Neural cell (in vitro differentiated cells): ENCODE results near the gene NR1H2. TPM values are rescaled to one million over a fixed set of nuclear protein-coding genes. Genes with fewer than 3 reads are reported as not detected.

Experiments used
- H2AFZ ChIP-seq: fragments of 200-600, 300-800 bp; sonication (generic), shearing (Covaris generic); 2 replicates; pipeline ENCODE4 v1.6.0; 2014; ENCODE audit warnings: low read depth, mild to moderate bottlenecking, antibody characterized with exemption, low read length, moderate library complexity
- H3F3A ChIP-seq: fragments of 200-600 bp; shearing (Covaris generic); 2 replicates; pipeline ENCODE4 v1.6.1; 2016; ENCODE audit warnings: mild to moderate bottlenecking, moderate library complexity, mixed read lengths, antibody characterized with exemption, low read length; ENCODE audit not compliant: insufficient read depth, poor library complexity, severe bottlenecking
- H3K27ac ChIP-seq: fragments of 200-600, 300-800 bp; sonication (generic), shearing (Covaris generic); 2 replicates; pipeline ENCODE4 v1.5.1; 2014; ENCODE audit warnings: mild to moderate bottlenecking, low read length, moderate library complexity
- H3K27me3 ChIP-seq: fragments of 300-800, 200-600 bp; sonication (generic), shearing (Covaris generic); 2 replicates; pipeline ENCODE4 v1.6.0; 2014; ENCODE audit warnings: mild to moderate bottlenecking, low read depth, low read length, moderate library complexity; ENCODE audit not compliant: insufficient read depth
- H3K36me3 ChIP-seq: fragments of 300-800, 200-600 bp; sonication (generic), shearing (Covaris generic); 2 replicates; pipeline ENCODE4 v1.5.1; 2014; ENCODE audit warnings: mild to moderate bottlenecking, antibody characterized with exemption, low read length, moderate library complexity; ENCODE audit not compliant: insufficient read depth
- H3K4me2 ChIP-seq: fragments of 300-800, 200-600 bp; sonication (generic), shearing (Covaris generic); 2 replicates; pipeline ENCODE4 v1.6.0; 2014; ENCODE audit warnings: mild to moderate bottlenecking, low read length
- H3K4me3 ChIP-seq: fragments of 300-800, 200-600 bp; sonication (generic), shearing (Covaris generic); 2 replicates; pipeline ENCODE4 v1.5.1; 2014; ENCODE audit warnings: mild to moderate bottlenecking, low read length, moderate library complexity
- H3K79me2 ChIP-seq: fragments of 200-600 bp; shearing (Covaris generic); replicated peaks from 2 replicates; pipeline ENCODE4 v1.6.0; 2014; ENCODE audit warnings: mild to moderate bottlenecking, low read length, moderate library complexity; ENCODE audit not compliant: insufficient read depth
- H3K9ac ChIP-seq: fragments of 300-800, 200-600 bp; sonication (generic), shearing (Covaris generic); 2 replicates; pipeline ENCODE4 v1.6.1; 2016; ENCODE audit warnings: mild to moderate bottlenecking, low read length, mixed read lengths
- H3K9me2 ChIP-seq: fragments of 200-600 bp; shearing (Covaris generic); 2 replicates; pipeline ENCODE4 v1.6.1; 2016; ENCODE audit warnings: mild to moderate bottlenecking, low read length, mixed read lengths; ENCODE audit not compliant: insufficient read depth
- H3K9me3 ChIP-seq: fragments of 200-600, 300-800 bp; sonication (generic), shearing (Covaris generic); 2 replicates; pipeline ENCODE4 v1.6.1; 2016; ENCODE audit warnings: mild to moderate bottlenecking, mixed run types, low read length, moderate library complexity, mixed read lengths
- H4K20me1 ChIP-seq: fragments of 200-600 bp; shearing (Covaris generic); 2 replicates; pipeline ENCODE4 v1.6.1; 2016; ENCODE audit warnings: mild to moderate bottlenecking, mixed run types; ENCODE audit not compliant: insufficient read depth
- CTCF ChIP-seq: fragments of 450-650 bp; IDR thresholded peaks from 2 replicates; pipeline ENCODE4 v1.5.1; 2014; ENCODE audit warnings: antibody characterized with exemption, mild to moderate bottlenecking, moderate library complexity; ENCODE audit not compliant: poor library complexity, severe bottlenecking
- EP300 ChIP-seq: fragments of 450-650 bp; conservative IDR thresholded peaks from 2 replicates; pipeline ENCODE4 v1.6.1; 2014; ENCODE audit warnings: antibody characterized with exemption, mild to moderate bottlenecking, moderate library complexity; ENCODE audit not compliant: poor library complexity, severe bottlenecking
- EZH2 ChIP-seq: fragments of 200-600, 300-800 bp; shearing (Covaris generic), sonication (generic); IDR thresholded peaks from 2 replicates; pipeline ENCODE4 v1.6.1; 2014; ENCODE audit warnings: antibody characterized with exemption, low read length, borderline replicate concordance, mild to moderate bottlenecking; ENCODE audit not compliant: insufficient read depth, poor library complexity, severe bottlenecking
- MXI1 ChIP-seq: fragments of 450-650 bp; conservative IDR thresholded peaks from 2 replicates; pipeline ENCODE4 v1.6.1; 2014; ENCODE audit warnings: antibody characterized with exemption, mild to moderate bottlenecking; ENCODE audit not compliant: poor library complexity, severe bottlenecking
- POLR2AphosphoS5 ChIP-seq: IDR thresholded peaks from 2 replicates; pipeline ENCODE4 v1.6.1; 2012
- REST ChIP-seq: IDR thresholded peaks from 2 replicates; pipeline ENCODE4 v1.6.1; 2012; ENCODE audit warnings: borderline replicate concordance
- SMC3 ChIP-seq: fragments of 450-650 bp; conservative IDR thresholded peaks from 2 replicates; pipeline ENCODE4 v1.6.1; 2014; ENCODE audit warnings: antibody characterized with exemption, mild to moderate bottlenecking, moderate library complexity; ENCODE audit not compliant: poor library complexity
- TAF1 ChIP-seq: IDR thresholded peaks from 2 replicates; pipeline ENCODE4 v1.6.1; 2012; ENCODE audit warnings: low read depth
- polyA plus RNA-seq: library from polyadenylated mRNA; depleted of rRNA; stranded (reverse); fragments of >200 nt; gene quantifications from 2 replicates; pipeline ENCODE4 v1.2.3, GENCODE V29; 2014

The NR1H2 gene
- polyA plus RNA-seq, 1 donor from 2014 or later: 18.5 TPM

GRCh38 chr19:50419580-50420035 is 43.4 kb downstream of the NR1H2 start:
- TF ChIP-seq POLR2AphosphoS5 (no peak), SMC3 (no peak), MXI1 (no peak), EP300 (no peak), CTCF (no peak), TAF1 (no peak), REST (no peak), EZH2 (no peak)
- Histone ChIP-seq H2AFZ (no peak overlapping the region), H3K9me3 (no peaks in the 10 kb centered on the region), H3K36me3 (no peaks in the 10 kb centered on the region), H3K27ac (no peak overlapping the region), H3K9ac (no peak overlapping the region), H4K20me1 (no peaks in the 10 kb centered on the region), H3K27me3 (peaks cover 14% of the 10 kb centered on the region), H3F3A (no peaks in the 10 kb centered on the region), H3K4me2 (no peak overlapping the region), H3K9me2 (no peaks in the 10 kb centered on the region), H3K79me2 (no peaks in the 10 kb centered on the region), H3K4me3 (no peak overlapping the region)

GRCh38 chr19:50420127-50420526 is 43.9 kb downstream of the NR1H2 start:
- Histone ChIP-seq H3K9me3 (no peaks in the 10 kb centered on the region), H3K79me2 (no peaks in the 10 kb centered on the region), H4K20me1 (no peaks in the 10 kb centered on the region), H3F3A (no peaks in the 10 kb centered on the region), H3K36me3 (no peaks in the 10 kb centered on the region), H2AFZ (no peak overlapping the region), H3K4me2 (no peak overlapping the region), H3K4me3 (no peak overlapping the region), H3K27ac (no peak overlapping the region), H3K27me3 (peaks cover 14% of the 10 kb centered on the region), H3K9me2 (no peaks in the 10 kb centered on the region), H3K9ac (no peak overlapping the region)
- TF ChIP-seq CTCF (no peak), TAF1 (no peak), MXI1 (no peak), POLR2AphosphoS5 (no peak), EP300 (no peak), EZH2 (no peak), REST (no peak)
